Measurements from ENCODE around the gene GHRHR.

GHRHR gene

DNA sequence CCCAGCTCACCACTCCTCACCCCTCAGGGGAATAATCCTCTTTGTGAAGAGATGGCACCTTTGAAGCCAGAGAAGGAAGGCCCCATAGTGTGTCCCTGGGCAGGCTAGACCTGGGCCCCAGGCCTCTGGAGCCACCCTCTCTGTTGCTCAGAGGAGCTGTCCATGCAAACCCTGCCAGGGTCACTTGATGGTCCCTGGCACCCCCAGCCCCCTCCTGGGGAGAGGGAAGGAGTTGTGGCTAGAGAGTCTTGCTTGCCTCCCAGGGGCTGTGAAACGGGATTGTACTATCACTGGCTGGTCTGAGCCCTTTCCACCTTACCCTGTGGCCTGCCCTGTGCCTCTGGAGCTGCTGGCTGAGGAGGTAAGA lies 5.8 kb downstream of the GHRHR start:
- DNase-seq: no peak

DNA sequence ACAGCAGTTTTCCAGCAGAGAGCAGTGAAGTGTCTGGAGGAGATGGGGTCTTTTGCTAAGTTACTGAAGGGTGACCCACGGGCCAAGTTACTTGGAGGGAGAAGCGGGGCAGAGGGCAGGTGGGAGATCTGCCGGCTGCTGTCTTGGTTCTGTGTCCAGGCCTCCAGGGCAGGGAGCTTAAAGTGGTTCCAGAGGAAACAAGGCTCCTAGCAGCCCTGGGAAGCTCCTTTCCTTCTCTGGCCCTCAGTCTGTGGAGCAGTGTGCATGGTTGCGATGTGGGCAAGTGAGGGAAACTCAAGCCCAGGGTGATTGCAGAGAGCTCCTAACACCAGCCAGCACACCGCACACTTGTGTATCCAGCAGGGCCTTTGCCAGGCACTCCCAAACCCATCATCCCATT lies 6.3 kb downstream of the GHRHR start:
- DNase-seq: no peak

DNA sequence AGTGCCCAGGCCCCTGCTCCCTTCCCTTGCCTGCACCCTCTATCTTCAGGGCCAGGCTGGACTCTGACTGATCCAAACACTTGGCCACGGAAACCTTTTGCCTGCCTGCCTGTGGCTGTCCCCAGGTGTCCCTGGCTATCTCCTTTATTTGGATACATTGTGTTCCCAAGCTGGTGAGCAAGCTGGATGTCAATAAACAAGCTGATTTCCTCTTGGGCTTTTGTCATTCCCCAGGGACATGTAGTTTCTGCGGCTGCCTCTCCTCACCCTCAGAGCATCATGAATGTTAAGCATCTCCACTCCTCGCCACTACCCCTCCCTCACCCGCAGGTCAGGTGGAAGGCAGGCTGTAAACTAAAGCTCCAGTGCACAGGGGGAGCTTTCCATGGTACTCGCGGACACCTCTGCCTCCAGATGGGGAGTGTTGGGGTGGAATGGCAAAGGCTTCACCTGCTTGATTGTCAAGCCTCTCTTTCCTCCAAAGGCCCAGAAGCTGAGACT lies 6.9 kb downstream of the GHRHR start:
- no peak for DNase-seq

DNA sequence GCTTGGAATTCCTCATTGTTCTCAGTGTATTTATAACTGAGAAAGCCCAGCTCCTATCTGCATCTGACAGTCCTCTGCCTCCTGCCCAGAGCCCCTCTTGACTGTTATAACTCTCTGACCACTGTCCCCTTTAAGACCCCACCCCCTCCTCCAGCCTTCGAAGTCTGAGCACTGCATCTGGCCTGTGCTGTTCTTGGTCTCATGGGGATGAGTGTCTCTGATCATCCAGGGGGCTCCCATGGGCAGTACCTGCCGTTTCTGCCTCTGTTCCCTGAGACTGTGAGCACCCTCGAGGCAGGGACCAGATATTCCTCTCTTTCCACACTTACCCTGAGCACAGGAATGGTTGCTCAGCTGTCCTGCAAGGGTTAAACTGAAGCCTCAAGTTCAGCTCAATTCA lies 7.7 kb downstream of the GHRHR start:
- DNase-seq: no peak

DNA sequence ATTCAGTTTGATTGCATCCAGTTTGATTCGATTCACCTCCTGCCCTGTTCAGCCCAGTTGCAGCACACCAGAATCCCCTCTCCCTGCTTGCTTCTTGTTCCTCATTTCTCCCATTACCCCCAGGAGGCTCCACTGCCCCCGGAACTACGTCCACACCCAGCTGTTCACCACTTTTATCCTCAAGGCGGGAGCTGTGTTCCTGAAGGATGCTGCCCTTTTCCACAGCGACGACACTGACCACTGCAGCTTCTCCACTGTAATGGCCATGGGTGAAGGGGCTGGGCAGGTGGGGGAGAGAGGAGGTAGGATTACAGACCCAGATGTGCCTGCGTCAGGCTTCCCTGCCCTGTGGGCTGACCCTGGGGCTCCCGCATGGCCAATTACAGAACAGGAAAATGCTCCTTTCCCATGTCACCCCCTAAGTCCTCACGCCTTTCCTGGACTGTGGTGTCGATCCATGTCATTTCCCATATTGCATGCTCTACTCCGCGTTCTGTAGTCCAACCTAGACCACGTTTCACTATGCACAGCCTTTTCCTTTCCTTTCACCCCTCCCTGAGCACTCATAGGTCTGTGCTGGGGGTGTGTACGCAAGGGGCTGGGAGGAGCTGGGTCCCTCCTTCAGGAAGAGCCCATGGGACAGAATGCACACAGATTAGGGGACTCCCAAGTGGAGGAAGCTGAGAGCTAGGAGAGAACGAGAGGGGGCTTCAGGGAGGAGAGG lies 8.2 kb downstream of the GHRHR start:
- no peak for DNase-seq

DNA sequence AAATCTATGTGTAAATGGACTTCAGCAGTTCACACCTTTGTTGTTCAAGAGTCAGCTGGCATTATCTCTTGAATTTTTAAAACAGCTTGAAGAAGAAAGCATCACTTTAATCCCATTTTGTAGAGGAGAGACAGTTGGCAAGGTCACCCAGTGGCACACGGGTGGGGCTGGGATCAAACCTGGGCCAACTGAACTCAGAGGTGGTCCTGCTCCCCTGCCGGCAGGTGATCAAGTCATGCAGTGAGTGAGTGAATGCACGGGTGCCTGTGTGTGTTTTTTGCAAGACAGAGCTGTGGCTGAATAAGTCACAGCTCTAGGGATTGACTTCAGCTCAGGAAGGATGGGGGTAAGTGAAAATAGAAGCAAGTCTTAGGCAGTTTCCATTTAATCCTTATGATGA lies 9.5 kb downstream of the GHRHR start:
- no peak for DNase-seq

DNA sequence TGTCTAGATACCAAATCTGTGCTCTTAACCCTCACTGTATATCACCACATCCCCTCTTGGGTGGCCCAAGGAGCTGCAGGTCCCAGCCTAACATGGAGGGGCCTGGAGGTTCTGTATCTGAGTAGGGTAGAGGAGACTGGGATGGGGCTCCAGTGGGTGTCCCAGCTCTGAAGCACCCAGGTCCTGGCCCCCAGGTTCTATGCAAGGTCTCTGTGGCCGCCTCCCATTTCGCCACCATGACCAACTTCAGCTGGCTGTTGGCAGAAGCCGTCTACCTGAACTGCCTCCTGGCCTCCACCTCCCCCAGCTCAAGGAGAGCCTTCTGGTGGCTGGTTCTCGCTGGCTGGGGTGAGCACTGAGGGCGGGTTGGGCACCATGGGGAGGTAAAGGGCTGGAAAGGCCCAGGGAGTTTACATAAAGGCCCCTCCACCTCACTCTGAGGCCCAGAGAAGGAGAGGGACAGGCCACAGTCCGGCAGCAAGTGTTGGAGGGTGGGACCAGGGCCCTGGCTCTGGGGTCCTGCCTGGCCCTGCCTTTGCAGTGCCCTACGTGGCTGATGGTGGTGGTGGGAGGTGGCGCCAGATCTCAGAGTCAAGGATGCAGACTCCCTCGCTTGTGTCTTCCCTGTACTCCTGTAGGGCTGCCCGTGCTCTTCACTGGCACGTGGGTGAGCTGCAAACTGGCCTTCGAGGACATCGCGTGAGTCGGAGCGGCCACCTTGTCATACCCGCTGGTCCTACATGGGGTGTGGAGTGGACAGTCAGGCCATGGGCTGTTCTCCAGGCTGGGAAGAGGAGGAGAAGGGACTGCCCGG lies 10.2 kb downstream of the GHRHR start:
- DNase-seq: no peak

DNA sequence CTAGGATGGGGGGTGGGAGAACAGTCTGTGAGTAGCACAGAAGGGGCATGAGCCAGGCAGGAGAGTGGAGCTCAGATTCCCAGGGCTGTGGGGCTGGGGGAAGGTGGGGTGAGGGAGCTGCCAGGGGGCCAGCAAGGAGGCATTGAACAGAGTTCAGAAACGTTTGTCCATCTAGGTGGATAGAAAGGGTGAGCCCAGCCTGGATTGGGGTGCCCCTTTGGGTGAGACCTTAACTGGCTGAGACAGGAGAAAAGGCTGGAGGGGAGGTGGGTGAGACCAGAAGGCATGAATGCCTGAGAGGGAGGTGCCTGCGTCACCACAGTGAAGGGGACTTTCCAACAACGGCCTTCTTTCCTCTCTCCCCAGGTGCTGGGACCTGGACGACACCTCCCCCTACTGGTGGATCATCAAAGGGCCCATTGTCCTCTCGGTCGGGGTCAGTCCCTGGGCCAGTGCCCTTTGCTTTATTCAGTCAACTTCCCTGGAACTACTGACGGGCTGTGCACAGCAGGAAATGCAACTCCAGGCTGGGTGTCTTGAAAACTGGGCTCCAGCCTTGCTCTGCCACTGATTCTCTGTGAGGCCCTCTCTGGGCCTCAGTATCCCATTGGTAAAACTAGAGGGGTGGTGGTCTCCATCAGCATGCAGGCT lies 11.0 kb downstream of the GHRHR start:
- DNase-seq: no peak

DNA sequence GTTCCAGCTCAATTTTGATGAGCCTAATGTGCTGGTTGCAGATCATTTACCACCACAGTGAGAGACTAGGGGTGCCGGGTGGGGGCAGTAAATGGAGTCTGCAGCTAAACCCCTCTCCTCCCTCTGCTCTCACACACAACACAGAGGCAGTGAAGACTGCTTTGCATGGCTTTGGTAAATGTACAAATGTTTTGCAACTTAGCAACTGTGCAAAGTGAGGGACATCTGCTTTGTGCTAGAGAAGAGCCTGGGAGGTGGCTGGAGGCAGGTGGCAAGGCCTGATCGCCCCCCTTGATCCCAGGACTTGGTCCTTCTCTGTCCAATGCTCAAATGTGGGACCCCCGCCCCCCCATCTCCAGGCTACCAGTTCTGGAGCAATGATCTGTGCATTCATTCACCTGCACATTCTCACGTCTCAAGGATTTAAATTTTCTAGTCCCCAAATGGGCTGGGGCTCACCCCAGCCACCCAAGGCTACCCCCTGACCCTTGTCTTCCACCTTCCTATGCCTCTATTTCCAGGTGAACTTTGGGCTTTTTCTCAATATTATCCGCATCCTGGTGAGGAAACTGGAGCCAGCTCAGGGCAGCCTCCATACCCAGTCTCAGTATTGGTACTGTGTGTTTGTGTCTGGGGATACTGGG lies 11.6 kb downstream of the GHRHR start:
- no peak for DNase-seq

DNA sequence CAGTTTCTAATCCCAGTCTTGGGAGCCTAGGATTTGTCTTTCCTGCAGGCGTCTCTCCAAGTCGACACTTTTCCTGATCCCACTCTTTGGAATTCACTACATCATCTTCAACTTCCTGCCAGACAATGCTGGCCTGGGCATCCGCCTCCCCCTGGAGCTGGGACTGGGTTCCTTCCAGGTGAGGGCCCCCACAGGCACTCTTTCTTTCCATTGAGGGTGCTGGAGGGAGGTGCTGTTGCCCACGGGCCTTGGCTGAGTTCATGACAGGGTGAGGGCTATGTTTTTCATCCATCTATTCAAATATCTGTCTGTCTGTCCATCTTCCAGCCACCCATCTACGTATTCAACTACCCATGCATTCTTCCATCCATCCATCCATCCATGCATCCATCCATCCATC lies 12.6 kb downstream of the GHRHR start:
- DNase-seq: no peak

DNA sequence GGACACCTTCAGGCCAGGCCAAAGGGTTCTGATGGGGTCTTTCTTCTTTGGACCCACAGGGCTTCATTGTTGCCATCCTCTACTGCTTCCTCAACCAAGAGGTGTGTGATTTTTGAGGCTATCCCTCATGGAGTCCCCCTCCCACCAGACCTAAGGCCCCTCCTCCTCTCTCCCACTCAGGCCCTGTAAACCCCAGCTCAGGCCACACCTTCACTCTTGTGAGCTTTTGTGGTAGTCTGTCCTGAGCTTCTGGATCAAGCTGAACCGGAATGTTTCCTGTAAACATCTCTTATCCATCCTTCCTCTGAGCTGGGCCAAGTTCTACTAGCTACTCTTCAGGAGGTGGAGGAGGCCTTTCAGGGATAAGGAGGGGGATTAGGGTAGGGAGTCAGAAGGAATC lies 13.5 kb downstream of the GHRHR start:
- no peak for DNase-seq

DNA sequence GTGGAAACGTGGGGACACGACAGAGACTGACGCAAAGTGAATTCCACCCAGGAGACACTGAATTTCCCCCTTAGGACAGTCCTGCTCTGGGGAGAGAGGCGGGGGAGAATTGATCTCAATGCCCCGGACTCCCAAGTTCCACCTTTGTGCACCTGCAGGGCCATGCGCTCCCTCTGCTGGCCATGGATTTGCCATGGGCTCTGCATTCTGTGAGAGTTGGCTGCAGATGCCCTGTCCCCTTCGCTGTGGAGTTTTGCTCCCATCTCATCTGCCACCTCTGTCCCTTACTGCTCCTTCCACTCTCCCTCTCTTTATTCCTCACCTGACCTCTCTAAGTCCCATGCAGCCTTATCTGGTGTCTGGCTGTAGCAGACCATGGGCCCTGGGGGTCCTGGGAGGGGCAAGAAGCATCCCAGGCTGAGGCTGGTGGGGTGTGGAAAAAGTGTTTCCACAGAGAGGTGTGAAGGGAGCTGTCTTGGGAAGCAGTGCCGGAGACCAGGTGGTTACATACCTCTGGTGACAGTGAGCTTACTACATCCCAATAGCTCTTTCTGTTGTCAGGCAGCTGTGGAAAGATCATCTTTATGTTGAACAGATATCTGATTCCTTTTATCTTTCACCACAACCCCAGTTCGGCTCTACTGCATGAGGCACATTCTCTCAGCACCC lies 14.3 kb downstream of the GHRHR start:
- DNase-seq: peak; percentile 23

DNA sequence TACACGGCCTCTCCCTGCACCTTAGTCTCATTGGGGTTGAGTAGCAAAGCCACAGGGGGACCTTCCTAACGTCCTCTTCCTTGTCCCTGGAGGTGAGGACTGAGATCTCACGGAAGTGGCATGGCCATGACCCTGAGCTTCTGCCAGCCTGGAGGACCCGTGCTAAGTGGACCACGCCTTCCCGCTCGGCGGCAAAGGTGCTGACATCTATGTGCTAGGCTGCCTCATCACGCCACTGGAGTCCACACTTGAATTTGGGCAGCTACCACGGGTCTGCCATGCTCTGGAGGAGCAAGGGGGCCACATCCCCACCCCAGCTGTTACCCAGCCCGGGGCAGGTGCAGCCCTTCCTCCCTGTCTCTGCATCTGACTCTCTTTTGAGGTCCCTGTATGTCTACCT lies 15.3 kb downstream of the GHRHR start:
- DNase-seq: no peak

DNA sequence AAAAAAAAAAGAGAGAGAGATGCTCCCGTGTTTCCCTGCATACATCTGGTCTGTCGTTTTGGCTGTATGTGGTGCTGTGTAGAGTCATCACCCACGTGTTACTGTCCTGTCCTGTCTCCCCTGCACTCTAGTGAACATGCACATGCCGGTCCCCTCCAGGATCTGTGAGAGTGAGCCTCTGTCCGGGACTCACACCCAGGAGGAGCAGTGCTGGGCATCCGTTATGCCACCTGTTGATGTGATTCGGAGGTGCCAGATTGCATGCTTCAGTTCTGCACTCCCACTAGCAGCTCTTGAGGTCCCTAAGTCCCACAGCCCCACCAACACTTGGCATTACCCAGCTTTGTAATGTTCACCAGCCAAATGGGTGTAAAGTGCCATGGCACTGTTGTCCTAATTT lies 16.4 kb downstream of the GHRHR start:
- DNase-seq: no peak

DNA sequence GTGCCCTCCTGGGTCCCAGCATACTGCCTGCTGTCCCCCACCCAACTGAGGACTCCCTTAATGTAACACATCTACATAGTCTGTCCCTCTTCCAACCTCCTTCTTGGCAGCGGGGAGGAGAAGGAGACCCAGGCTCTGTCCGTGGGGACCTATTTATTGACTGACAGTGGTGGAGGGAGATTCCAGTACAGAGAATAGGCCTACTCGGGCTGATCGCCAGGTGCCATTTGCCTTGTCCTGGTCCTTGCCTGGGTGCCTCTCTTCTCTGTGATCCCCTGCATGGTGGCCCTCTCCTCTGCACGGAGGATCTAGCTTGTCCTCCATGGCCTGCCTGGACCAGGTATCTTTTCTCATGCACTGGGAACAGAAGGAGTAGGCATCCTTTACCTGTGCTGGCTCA lies 17.0 kb downstream of the GHRHR start:
- no peak for DNase-seq

DNA sequence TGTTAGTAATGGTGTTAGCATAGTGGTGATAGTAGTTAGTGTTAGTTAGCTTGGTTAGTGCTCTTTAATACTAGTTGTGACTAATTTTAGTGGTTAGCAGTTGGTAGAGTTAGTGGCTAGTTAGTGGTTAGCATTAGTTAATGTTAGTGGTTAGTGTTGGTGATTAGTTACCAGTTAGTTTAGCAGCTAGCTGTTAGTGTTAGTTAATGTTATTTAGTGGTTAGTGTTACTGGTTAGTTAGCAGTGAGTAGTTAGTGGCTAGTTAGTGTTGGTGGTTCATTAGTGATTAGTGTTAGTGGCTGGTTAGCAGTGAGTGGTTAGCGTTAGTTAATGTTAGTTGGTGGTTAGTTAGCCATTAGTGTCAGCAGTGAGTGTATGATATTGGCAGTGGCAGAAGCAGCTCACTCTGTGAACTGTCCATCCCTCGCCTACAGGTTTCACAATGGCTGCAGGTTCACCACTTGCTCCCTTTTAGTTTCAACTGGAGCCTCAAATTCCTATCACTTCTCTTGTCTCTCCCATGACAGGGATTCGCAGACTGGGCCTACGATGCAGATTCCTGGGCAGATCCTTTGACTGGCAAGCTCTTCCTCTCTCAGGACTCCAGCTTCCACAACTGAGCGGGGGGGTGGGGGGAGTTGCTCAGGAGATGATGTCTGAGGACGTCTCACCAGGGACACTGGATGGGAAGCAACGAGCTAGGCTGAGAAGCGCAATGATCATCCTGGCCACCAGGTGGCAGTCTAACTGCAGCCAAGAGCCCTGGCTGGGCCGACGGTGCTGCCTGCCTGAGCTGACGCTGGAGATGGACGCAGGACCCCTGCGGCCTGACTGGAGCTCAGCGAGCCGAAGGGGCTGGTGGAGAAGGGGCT lies 19.5 kb downstream of the GHRHR start:
- peak; percentile 59 for DNase-seq

DNA sequence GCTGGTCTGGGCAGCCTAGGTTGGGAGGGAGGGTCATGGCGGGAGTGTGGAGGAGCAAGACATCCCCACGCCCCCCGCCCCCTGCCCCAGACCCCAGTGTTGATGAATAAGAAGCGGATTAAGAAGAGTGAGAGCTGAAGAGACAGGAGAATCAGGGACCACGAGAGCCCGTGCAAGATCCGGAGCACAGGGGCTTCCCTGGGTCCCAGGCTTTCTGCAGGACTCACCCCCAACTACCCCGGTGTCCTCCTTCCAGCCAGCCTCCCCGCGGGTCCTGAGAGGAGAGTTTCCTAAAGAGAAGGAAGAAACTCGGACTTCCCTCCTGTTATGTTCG lies 20.1 kb downstream of the GHRHR start:
- DNase-seq: no peak

DNA sequence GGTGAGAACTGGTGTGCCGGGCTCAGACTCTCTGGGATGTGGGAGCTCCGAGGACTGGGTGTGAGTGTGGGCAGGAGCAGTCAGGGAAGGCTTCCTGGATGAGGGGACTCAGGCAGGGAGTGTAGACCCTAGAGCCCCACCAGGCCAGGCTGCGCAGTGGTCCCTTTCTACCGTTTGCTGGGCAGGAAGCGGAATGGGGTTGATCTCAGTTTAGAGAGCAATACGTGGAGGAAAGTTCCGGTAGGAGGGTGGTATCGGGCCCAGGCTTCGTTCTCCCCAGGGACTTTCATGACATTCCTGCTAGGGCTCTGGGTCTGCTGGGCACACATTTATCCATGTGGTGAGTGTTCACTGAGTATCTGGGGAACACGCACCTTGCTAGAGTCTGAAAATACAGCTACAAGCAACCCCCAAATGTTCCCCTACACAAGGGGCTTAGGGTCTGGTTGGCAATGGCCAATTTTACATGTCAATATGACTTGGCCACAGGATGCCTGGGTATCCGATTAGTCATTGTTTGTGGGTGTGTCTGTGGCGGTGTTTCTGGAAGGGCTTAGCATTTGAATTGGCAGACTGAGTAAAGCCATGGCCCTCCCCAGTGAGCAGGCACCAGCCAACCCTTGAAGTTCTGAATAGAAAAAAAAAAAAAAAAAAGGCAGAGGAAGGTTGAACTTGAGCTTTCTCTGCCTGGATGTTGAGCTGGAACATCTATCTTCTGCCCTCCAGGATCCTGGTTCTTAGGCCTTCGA lies 20.8 kb downstream of the GHRHR start:
- DNase-seq: no peak

DNA sequence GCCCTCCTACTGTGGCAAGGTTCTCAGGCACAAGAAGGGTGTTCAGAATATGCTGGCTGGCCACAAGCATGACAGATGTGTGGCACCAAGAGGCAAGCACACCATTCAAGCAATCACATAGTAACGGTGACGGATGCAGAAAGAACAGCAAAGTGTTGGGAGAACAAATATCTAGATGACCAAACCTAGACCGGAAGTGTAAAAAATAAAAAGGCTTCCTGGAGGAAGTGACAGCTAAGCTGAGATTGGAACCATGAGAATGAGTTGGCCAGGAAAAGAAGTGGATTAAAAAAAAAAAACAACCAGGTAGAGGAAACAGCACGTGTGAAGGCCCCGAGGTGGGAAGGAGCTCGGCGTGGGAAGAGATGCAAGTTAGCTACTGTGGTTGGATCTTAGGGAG lies 22.0 kb downstream of the GHRHR start:
- DNase-seq: no peak

DNA sequence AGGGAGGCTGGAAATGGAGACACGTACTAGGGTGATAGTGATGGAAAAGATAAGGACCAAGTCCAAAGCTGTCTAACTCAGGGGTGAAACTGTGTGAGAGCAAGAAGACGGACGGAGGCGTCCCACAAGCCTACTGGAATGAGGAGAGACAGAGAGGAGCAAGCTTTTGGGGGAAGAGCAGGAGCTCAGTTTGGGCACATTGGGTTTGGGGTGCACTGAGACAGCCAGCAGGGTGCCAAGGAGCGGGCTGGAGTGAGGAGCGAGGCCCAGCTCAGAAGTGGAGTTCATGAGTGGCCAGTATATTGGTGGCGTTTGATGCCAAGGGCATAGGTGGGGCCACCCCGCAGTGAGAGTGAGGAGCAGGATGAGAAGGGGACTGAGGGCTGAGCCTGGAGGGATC lies 22.6 kb downstream of the GHRHR start:
- DNase-seq: no peak

DNA sequence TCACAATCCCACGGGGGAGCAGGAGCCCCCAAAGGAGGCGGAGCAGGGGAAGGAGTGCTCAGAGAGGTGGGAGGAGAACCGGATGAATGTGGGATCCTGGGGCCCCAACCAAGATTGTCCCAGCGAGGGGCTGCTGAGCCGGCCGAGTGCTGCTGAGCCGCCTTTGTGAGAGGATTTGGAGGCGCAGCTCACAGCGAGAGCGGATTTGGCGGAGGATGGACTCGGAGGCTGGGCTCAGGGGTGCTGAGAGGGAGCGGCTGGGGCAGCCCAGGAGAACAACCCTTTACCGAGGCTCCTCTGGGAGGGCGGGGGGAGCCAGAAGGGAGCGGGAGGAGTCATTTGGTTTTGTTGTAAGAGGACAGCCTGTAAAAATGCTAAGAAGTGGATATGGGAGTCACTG lies 23.0 kb downstream of the GHRHR start:
- DNase-seq: no peak

Data from NCI-H1105 treated with DMSO at 0.1 percent for 48 hours (cell line).